Testis (tissue), 2 donors: ENCODE data around the gene UBE2J1.

Experiments
- POLR2A ChIP-seq: fragments of 450-650 bp; IDR thresholded peaks from one replicate; pipeline ENCODE4 v1.6.1; 2017; ENCODE audit warnings: antibody characterized with exemption, mild to moderate bottlenecking, moderate library complexity
- TF ChIP-seq, protein P1 (sequence below), 3 experiments: fragments of 450-650 bp in 2 of 3; fragments of 200-600 bp in 1 of 3; sonication (generic) in 1 of 3; IDR thresholded peaks; one replicate each; pipeline ENCODE4 v1.5.1; 2016 to 2019; ENCODE audit warnings: antibody characterized with exemption in 3 of 3, mild to moderate bottlenecking in 2 of 3, moderate library complexity in 1 of 3

DNA sequence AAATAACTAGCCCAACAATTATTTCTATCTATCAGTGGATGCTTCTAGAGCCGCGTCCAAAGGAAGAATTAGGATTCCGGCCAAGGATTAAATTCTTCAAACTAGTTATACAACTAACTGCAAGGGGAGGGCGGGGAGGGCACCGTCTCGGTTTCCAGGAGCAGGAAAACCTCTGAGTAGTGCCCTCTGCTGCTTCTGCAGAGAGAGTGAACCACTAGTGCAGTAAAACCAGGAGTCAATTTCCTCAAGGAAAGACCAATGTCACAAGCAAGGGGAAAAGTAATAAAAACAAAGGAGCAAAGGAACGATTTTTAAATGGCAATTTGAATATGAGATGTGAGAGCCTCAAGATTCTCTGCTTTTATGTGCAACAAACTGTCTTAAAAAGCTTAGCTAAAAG is 16.5 kb upstream of the UBE2J1 start:
- no peak for TF ChIP-seq POLR2A
- TF ChIP-seq, protein P1, sequence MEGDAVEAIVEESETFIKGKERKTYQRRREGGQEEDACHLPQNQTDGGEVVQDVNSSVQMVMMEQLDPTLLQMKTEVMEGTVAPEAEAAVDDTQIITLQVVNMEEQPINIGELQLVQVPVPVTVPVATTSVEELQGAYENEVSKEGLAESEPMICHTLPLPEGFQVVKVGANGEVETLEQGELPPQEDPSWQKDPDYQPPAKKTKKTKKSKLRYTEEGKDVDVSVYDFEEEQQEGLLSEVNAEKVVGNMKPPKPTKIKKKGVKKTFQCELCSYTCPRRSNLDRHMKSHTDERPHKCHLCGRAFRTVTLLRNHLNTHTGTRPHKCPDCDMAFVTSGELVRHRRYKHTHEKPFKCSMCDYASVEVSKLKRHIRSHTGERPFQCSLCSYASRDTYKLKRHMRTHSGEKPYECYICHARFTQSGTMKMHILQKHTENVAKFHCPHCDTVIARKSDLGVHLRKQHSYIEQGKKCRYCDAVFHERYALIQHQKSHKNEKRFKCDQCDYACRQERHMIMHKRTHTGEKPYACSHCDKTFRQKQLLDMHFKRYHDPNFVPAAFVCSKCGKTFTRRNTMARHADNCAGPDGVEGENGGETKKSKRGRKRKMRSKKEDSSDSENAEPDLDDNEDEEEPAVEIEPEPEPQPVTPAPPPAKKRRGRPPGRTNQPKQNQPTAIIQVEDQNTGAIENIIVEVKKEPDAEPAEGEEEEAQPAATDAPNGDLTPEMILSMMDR (IDR thresholded peaks at IDR 0.05) = peak in 1 of 3 experiments; percentile 44
